WI38 (cell line): ENCODE results near the gene KRTAP10-12.

Source experiments
- H3K4me3 ChIP-seq: 2 replicates; pipeline ENCODE4 v1.5.1; 2011; ENCODE audit warnings: low read depth, mild to moderate bottlenecking, control low read depth, low read length
- TF ChIP-seq, protein P1 (sequence below): IDR thresholded peaks from 2 replicates; pipeline ENCODE4 v1.5.1; 2012; ENCODE audit warnings: low read depth, mild to moderate bottlenecking, control low read depth, low read length

KRTAP10-12 gene

GRCh38 chr21:44732263-44732662 lies 35.3 kb downstream of the KRTAP10-12 start:
- TF ChIP-seq, protein P1, sequence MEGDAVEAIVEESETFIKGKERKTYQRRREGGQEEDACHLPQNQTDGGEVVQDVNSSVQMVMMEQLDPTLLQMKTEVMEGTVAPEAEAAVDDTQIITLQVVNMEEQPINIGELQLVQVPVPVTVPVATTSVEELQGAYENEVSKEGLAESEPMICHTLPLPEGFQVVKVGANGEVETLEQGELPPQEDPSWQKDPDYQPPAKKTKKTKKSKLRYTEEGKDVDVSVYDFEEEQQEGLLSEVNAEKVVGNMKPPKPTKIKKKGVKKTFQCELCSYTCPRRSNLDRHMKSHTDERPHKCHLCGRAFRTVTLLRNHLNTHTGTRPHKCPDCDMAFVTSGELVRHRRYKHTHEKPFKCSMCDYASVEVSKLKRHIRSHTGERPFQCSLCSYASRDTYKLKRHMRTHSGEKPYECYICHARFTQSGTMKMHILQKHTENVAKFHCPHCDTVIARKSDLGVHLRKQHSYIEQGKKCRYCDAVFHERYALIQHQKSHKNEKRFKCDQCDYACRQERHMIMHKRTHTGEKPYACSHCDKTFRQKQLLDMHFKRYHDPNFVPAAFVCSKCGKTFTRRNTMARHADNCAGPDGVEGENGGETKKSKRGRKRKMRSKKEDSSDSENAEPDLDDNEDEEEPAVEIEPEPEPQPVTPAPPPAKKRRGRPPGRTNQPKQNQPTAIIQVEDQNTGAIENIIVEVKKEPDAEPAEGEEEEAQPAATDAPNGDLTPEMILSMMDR: no peak
- H3K4me3 ChIP-seq: no peak overlapping the region

DNA sequence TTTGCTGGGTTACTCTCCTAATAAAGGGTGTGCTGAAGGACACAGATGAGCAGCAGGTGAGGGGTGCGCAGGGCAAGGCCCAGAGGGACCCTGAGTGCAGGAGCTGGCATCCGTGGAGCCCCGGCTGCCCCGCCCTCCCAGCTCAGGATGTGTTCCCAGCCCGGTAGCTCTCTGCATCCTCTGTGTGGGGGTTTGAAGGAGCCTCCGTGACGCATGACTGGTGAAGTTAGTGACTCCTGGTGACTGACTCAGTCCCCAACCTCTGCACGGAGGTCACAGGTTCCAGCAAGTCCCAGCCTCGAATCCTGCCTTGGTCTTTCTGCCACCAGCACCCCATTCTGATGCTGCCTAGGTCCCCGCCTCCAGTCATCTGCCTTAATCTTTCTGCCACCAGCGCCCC lies 36.0 kb downstream of the KRTAP10-12 start:
- TF ChIP-seq, protein P1: no peak
- H3K4me3 ChIP-seq: no peak overlapping the region

DNA sequence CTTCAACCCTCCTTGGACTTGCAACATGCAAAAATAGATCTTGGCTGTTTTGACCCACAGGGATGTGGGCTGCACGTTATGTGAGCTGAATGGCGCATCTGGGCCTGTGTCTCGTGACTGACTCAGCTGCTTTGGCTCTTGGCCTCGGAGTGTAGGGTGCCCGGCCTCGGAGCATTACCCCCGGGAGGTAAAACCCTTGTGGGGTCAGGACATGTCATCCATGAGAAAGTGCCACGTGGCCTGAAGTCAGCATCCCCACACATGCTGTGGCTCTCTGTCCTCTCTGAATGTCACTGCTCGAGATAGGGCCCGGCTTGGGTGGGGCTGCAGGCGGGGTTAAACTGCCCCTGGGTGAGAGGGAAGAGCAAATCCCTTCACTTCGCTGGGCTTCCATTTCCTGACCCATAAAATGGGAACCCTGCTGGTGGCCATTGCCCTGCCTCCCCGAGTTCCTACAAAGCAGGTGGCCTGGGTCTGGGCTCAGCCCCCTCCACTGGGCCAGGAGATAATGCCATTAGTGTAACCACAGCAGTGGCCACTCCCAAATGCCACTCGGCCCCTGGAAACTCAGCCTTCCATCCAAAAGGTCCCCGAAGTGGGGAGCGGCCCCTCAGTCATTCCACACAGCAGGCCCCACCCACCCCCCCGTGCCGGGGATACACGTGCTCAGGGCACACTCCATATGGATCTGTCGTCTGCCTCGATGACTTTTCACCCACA lies 37.2 kb downstream of the KRTAP10-12 start:
- H3K4me3 ChIP-seq: no peak overlapping the region
- TF ChIP-seq, protein P1: no peak

DNA sequence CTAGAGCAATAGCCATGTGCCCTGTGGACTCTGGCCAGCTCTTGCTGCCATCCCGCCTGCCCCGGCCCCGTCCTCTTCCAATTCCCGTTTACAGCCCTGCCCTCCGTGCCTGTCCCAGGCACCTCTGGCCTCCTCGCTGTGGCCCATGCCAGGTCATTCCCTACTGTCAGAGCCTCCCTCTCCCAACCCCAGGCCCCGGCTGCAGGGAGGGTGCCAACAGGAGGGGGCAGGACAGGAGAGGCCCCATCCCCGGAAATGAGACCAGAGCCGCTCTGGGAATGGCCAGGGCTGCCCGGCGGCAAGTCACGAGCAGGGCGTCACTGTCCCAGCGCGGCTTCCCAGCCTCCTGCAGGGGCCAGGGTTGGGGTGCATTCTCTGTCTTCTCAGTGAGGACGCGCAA lies 37.9 kb downstream of the KRTAP10-12 start:
- no peak overlapping the region for H3K4me3 ChIP-seq
- TF ChIP-seq, protein P1: no peak

DNA sequence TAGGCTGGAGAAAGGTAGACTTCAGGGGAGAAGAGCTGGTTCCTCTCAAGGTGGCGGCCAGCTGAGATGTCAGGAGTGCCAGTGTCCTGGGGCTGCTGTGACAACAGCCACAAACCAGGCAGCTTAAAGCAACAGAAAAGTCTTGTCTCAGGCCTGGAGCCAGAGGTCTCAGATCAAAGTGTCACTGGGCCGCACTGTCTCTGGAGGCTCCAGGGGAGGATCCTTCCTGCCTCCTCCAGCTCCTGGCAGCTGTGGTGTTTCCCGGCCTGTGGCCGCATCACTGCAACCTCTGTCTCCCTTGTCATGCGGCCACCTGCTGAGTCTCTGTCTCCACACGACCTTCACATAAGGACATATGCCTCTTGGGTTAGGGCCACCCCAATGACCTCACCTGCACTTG lies 38.8 kb downstream of the KRTAP10-12 start:
- TF ChIP-seq, protein P1: no peak

GRCh38 chr21:44736291-44737004 lies 39.5 kb downstream of the KRTAP10-12 start:
- TF ChIP-seq, protein P1: no peak
- H3K4me3 ChIP-seq: no peak overlapping the region

More for the DNA sequence above, 38.8 kb downstream of the KRTAP10-12 start:
- H3K4me3 ChIP-seq: no peak overlapping the region

DNA sequence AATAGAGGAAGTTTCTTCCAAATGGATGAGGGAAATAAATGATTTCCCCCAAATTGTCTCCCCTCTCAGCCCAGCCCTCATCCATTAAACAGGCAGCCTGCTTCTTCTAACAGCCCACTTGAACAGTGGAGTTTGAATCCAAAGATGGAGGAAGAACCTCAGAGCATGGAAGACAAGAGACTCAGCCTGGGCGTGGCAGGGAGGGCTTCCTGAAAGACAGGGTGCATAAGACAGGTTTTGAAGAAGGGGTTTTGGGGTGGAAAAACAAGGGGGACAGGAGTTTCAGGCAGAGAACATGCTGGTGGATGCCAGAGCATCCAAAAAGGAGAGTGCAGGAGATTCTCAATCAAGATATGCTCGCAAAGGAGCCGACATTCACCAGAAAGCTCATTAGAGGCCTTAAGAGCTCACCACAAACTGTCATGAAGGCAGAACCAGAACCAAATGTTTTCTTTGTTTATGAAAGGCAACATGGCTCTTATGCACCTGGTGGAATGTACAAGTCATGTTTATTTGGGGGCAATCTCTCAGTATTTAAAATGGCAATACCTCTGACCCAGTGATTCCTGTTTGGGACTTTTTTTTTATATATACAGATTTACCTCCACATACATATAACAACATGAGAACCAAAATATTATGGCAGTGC lies 40.9 kb downstream of the KRTAP10-12 start:
- no peak overlapping the region for H3K4me3 ChIP-seq
- TF ChIP-seq, protein P1: no peak
